ENCODE results near the gene MX1. TPM values are rescaled to one million over a fixed set of nuclear protein-coding genes. Genes with fewer than 3 reads are reported as not detected.

Gene MX1
- total RNA-seq, 1 donor: 33.3 TPM

- no peaks in the 10 kb centered on the region for H3K27me3 ChIP-seq (ENCODE audit: insufficient read depth, low read length)
- TF ChIP-seq CTCF (IDR thresholded peaks at IDR 0.05; ENCODE audit: extremely low read depth, low read depth, low read length): no peak
- H3K4me2 ChIP-seq (ENCODE audit: insufficient read depth, low read length): no peak overlapping the region
- H3K36me3 ChIP-seq (ENCODE audit: insufficient read depth, low read length): no peaks in the 10 kb centered on the region
- no peaks in the 10 kb centered on the region for H3K79me2 ChIP-seq (ENCODE audit: insufficient read depth, low read length)
- H3K4me3 ChIP-seq (ENCODE audit: insufficient read depth, low read length): no peak overlapping the region
- no peaks in the 10 kb centered on the region for H3K9me3 ChIP-seq (ENCODE audit: low read depth, low read length)
- H4K20me1 ChIP-seq (ENCODE audit: insufficient read depth, low read length): no peaks in the 10 kb centered on the region
- DNase-seq (ENCODE audit: insufficient read length, low spot score, missing footprints): no peak
- no peaks in the 10 kb centered on the region for H3K4me1 ChIP-seq (ENCODE audit: insufficient read depth, low read length)
- H3K27ac ChIP-seq (ENCODE audit: low read depth, low read length): no peak overlapping the region
- no peak overlapping the region for H2AFZ ChIP-seq (ENCODE audit: low read length)
Measured at GRCh38 chr21:41446586-41446985, 20.5 kb downstream of the MX1 start.

- no peaks in the 10 kb centered on the region for H4K20me1 ChIP-seq (ENCODE audit: insufficient read depth, low read length)
- DNase-seq (ENCODE audit: insufficient read length, low spot score, missing footprints): no peak
- H3K79me2 ChIP-seq (ENCODE audit: insufficient read depth, low read length): no peaks in the 10 kb centered on the region
- H3K4me3 ChIP-seq (ENCODE audit: insufficient read depth, low read length): no peak overlapping the region
- no peaks in the 10 kb centered on the region for H3K36me3 ChIP-seq (ENCODE audit: insufficient read depth, low read length)
- H3K4me2 ChIP-seq (ENCODE audit: insufficient read depth, low read length): no peak overlapping the region
- TF ChIP-seq CTCF (IDR thresholded peaks at IDR 0.05; ENCODE audit: extremely low read depth, low read depth, low read length): no peak
- no peaks in the 10 kb centered on the region for H3K27me3 ChIP-seq (ENCODE audit: insufficient read depth, low read length)
- H3K27ac ChIP-seq (ENCODE audit: low read depth, low read length): no peak overlapping the region
- H3K4me1 ChIP-seq (ENCODE audit: insufficient read depth, low read length): no peaks in the 10 kb centered on the region
- H3K9me3 ChIP-seq (ENCODE audit: low read depth, low read length): no peaks in the 10 kb centered on the region
- no peak overlapping the region for H2AFZ ChIP-seq (ENCODE audit: low read length)
Measured at GRCh38 chr21:41447356-41447755, 21.3 kb downstream of the MX1 start.

- Histone ChIP-seq H3K79me2 (ENCODE audit: insufficient read depth, low read length) (no peaks in the 10 kb centered on the region), H2AFZ (ENCODE audit: low read length) (no peak overlapping the region), H3K4me3 (ENCODE audit: insufficient read depth, low read length) (no peak overlapping the region), H3K9me3 (ENCODE audit: low read depth, low read length) (no peaks in the 10 kb centered on the region), H3K4me1 (ENCODE audit: insufficient read depth, low read length) (no peaks in the 10 kb centered on the region), H3K27ac (ENCODE audit: low read depth, low read length) (no peak overlapping the region), H3K4me2 (ENCODE audit: insufficient read depth, low read length) (no peak overlapping the region), H3K36me3 (ENCODE audit: insufficient read depth, low read length) (no peaks in the 10 kb centered on the region), H4K20me1 (ENCODE audit: insufficient read depth, low read length) (no peaks in the 10 kb centered on the region), H3K27me3 (ENCODE audit: insufficient read depth, low read length) (no peaks in the 10 kb centered on the region)
- DNase-seq (ENCODE audit: insufficient read length, low spot score, missing footprints): no peak
- no peak for TF ChIP-seq CTCF (IDR thresholded peaks at IDR 0.05; ENCODE audit: extremely low read depth, low read depth, low read length)
Measured at GRCh38 chr21:41449613-41450012, 23.6 kb downstream of the MX1 start.

GRCh38 chr21:41451753-41452676, 26.0 kb downstream of the MX1 start:
- Histone ChIP-seq H3K4me3 (ENCODE audit: insufficient read depth, low read length) (no peak overlapping the region), H2AFZ (ENCODE audit: low read length) (no peak overlapping the region), H3K4me2 (ENCODE audit: insufficient read depth, low read length) (no peak overlapping the region), H3K27ac (ENCODE audit: low read depth, low read length) (no peak overlapping the region), H3K27me3 (ENCODE audit: insufficient read depth, low read length) (no peaks in the 10 kb centered on the region), H4K20me1 (ENCODE audit: insufficient read depth, low read length) (no peaks in the 10 kb centered on the region), H3K79me2 (ENCODE audit: insufficient read depth, low read length) (no peaks in the 10 kb centered on the region), H3K36me3 (ENCODE audit: insufficient read depth, low read length) (no peaks in the 10 kb centered on the region), H3K4me1 (ENCODE audit: insufficient read depth, low read length) (no peaks in the 10 kb centered on the region), H3K9me3 (ENCODE audit: low read depth, low read length) (no peaks in the 10 kb centered on the region)
- no peak for TF ChIP-seq CTCF (IDR thresholded peaks at IDR 0.05; ENCODE audit: extremely low read depth, low read depth, low read length)
- no peak for DNase-seq (ENCODE audit: insufficient read length, low spot score, missing footprints)
